GM12878 (cell line): ENCODE measurements around the gene AGTPBP1. TPM values are rescaled to one million over a fixed set of nuclear protein-coding genes. Genes with fewer than 3 reads are reported as not detected.

Experiments used
- ATAC-seq: fragments of 200-7000 bp; cut with Tn5 transposase; 3 replicates; pipeline ENCODE4 v1.9.1; 2020; ENCODE audit warnings: mild to moderate bottlenecking, moderate library complexity
- BruUV-seq: library from RNA; stranded (reverse); fragments of 400-500 nt; replicated peaks from 2 replicates; lab custom pipeline; 2021; lab: Mats Ljungman, UMichigan
- CTCF ChIA-PET: fragments of 300-600 bp; sonication (Branson Sonifier 250); formaldehyde crosslinking; extraction: SDS; loops from one replicate; lab custom pipeline; 2021; ENCODE audit warnings: inconsistent platforms; lab: Yijun Ruan, JAX
- POLR2A ChIA-PET: fragments of 350-600 bp; formaldehyde crosslinking; extraction: SDS; loops from one replicate; lab custom pipeline; 2021; ENCODE audit warnings: inconsistent platforms; lab: Charles Lee
- RAD21 ChIA-PET: fragments of 300-600 bp; sonication (Branson Sonifier 250); formaldehyde crosslinking; loops from one replicate; lab custom pipeline; 2023; ENCODE audit warnings: antibody characterized with exemption; ENCODE audit not compliant: unreplicated experiment; lab: Charles Lee
- SMC1A ChIA-PET: fragments of 300-600 bp; sonication (Branson Sonifier 250); formaldehyde crosslinking; loops from one replicate; lab custom pipeline; 2023; ENCODE audit not compliant: unreplicated experiment, uncharacterized antibody; lab: Charles Lee
- DNase-seq: peaks from one replicate; pipeline ENCODE4 v3.0.0-alpha.2; 2011; ENCODE audit warnings: low read depth, low spot score
- FAIRE-seq: peaks from 3 replicates; lab custom pipeline; 2011; peaks lifted over from hg19 to GRCh38; lab: Jason Lieb, UNC
- H2AFZ ChIP-seq: 2 replicates; pipeline ENCODE4 v1.6.0; 2011; ENCODE audit warnings: low read depth, low read length, control low read depth; ENCODE audit not compliant: control insufficient read depth
- H3K27ac ChIP-seq: 2 replicates; pipeline ENCODE4 v1.5.1; 2011; ENCODE audit warnings: control low read depth; ENCODE audit not compliant: control insufficient read depth, insufficient read depth
- H3K27me3 ChIP-seq, 2 experiments: replicated peaks in 1 of 2; 2 replicates each; pipeline versions ENCODE4 v1.6.0 to v1.6.1; 2011; ENCODE audit warnings: low read length in 1 of 2; ENCODE audit not compliant: control insufficient read depth in 2 of 2, insufficient read depth in 2 of 2
- H3K36me3 ChIP-seq, 2 experiments: 2 replicates each; pipeline ENCODE4 v1.5.1; 2011; ENCODE audit warnings: low read length in 1 of 2; ENCODE audit not compliant: control insufficient read depth in 2 of 2, insufficient read depth in 2 of 2
- H3K4me1 ChIP-seq: 2 replicates; pipeline ENCODE4 v1.6.1; 2011; ENCODE audit warnings: mild to moderate bottlenecking, low read length, moderate library complexity, mixed read lengths; ENCODE audit not compliant: control insufficient read depth, insufficient read depth
- H3K4me2 ChIP-seq: 2 replicates; pipeline ENCODE4 v1.6.0; 2011; ENCODE audit warnings: control low read depth; ENCODE audit not compliant: control insufficient read depth, insufficient read depth
- H3K4me3 ChIP-seq: fragments of 200-600 bp; sonication (generic); 2 replicates; pipeline ENCODE4 v1.5.1; 2016
- H3K79me2 ChIP-seq: 2 replicates; pipeline ENCODE4 v1.6.0; 2011; ENCODE audit warnings: low read length; ENCODE audit not compliant: control insufficient read depth, insufficient read depth
- H3K9ac ChIP-seq: 2 replicates; pipeline ENCODE4 v1.8.0; 2011; ENCODE audit warnings: low read length, control low read depth, mixed read lengths; ENCODE audit not compliant: control insufficient read depth, insufficient read depth
- H3K9me3 ChIP-seq: replicated peaks from 3 replicates; pipeline ENCODE4 v1.5.1; 2011; ENCODE audit warnings: mild to moderate bottlenecking, low read length; ENCODE audit not compliant: control insufficient read depth, insufficient read depth
- H4K20me1 ChIP-seq: 2 replicates; pipeline ENCODE4 v1.6.0; 2011; ENCODE audit not compliant: control insufficient read depth, insufficient read depth
- BCLAF1 ChIP-seq: fragments of 450-650 bp; IDR thresholded peaks from 2 replicates; pipeline ENCODE4 v1.6.1; 2017; ENCODE audit warnings: antibody characterized with exemption, mild to moderate bottlenecking, moderate library complexity
- CTCF ChIP-seq, 3 experiments: IDR thresholded peaks in 2 of 3; conservative IDR thresholded peaks in 1 of 3; 2 replicates each; pipeline ENCODE4 v1.5.1; 2011; ENCODE audit warnings: low read depth in 3 of 3, low read length in 3 of 3, mild to moderate bottlenecking in 3 of 3, control low read depth in 2 of 3, moderate library complexity in 2 of 3, inconsistent platforms in 1 of 3, mixed read lengths in 1 of 3; ENCODE audit not compliant: control insufficient read depth in 2 of 3, insufficient read depth in 1 of 3; ENCODE audit errors: extremely low read depth in 1 of 3
- EED ChIP-seq: sonication (generic); IDR thresholded peaks from 2 replicates; pipeline ENCODE4 v1.6.1; 2016; ENCODE audit warnings: antibody characterized with exemption, low read depth
- GATAD2B ChIP-seq: fragments of 450-650 bp; conservative IDR thresholded peaks from 2 replicates; pipeline ENCODE4 v1.6.1; 2017; ENCODE audit warnings: low read depth, mild to moderate bottlenecking, moderate library complexity
- LARP7 ChIP-seq: fragments of 450-650 bp; IDR thresholded peaks from 2 replicates; pipeline ENCODE4 v1.6.1; 2017; ENCODE audit warnings: mild to moderate bottlenecking
- MAX ChIP-seq: IDR thresholded peaks from 2 replicates; pipeline ENCODE4 v1.6.1; 2012; ENCODE audit warnings: low read depth, low read length, improper control_type of control experiment
- NFXL1 ChIP-seq: fragments of 450-650 bp; IDR thresholded peaks from 2 replicates; pipeline ENCODE4 v1.6.1; 2017; ENCODE audit warnings: antibody characterized with exemption, mild to moderate bottlenecking, borderline replicate concordance
- PBX3 ChIP-seq: IDR thresholded peaks from 2 replicates; pipeline ENCODE4 v1.6.1; 2011; ENCODE audit warnings: mild to moderate bottlenecking, low read depth, low read length, moderate library complexity; ENCODE audit not compliant: insufficient replicate concordance
- WGBS: methylation state at CpG from one replicate; pipeline ENCODE4 v1.1.6; 2016; ENCODE audit warnings: low lambda C conversion rate; ENCODE audit not compliant: insufficient replicate concordance, insufficient coverage; ENCODE audit errors: missing lambda C conversion rate; 5-methylcytosine and 5-hydroxymethylcytosine counted together
- in situ Hi-C: fragments of 300-500 bp; cut with MboI; formaldehyde crosslinking; loops from 9 replicates; pipeline ENCODE4 v1.14.3; 2018; ENCODE audit warnings: mixed read lengths
- intact Hi-C: fragments of 100-400 bp; cut with micrococcal nuclease; formaldehyde crosslinking; loops from one replicate; pipeline ENCODE4 v1.14.2; 2022; ENCODE audit not compliant: unreplicated experiment
- polyA plus RNA-seq, 11 experiments: library from polyadenylated mRNA; depleted of rRNA in 4 of 11; unstranded in 6 of 11; stranded (reverse) in 5 of 11; fragments of >200 nt; fragmentation: Nextera tagmentation in 4 of 11; fragmentation: Illumina TruSeq in 1 of 11; extraction: Ambion mirVana in 4 of 11; extraction: Trizol in 1 of 11; gene quantifications; 1 replicate in 1 of 11; 2 replicates in 10 of 11; pipeline versions ENCODE4 v1.2.1 to v1.2.3, GENCODE V29; 2011 to 2016; ENCODE audit warnings: inconsistent platforms in 2 of 11, missing spikeins in 2 of 11, low read depth in 1 of 11
- total RNA-seq, 4 experiments: library from RNA; depleted of rRNA in 3 of 4; stranded (reverse); fragments of >200 nt in 3 of 4; fragmentation: Illumina TruSeq in 1 of 4; extraction: Trizol in 1 of 4; gene quantifications; 2 replicates each; pipeline versions ENCODE4 v1.2.1 to v1.2.3, GENCODE V29; 2013 to 2021

Gene AGTPBP1
- total and polyA plus RNA-seq, 10 of the 15 experiments (the other 5 are each of a cell fraction or from before 2014, with no cell fraction given) = 6.1 to 35.2 (median 20.0) TPM

GRCh38 chr9:85586684-85587083 is 155.1 kb downstream of the AGTPBP1 start:
- no peak overlapping the region for H3K9ac ChIP-seq
- TF ChIP-seq BCLAF1 = no peak
- no peak for TF ChIP-seq NFXL1
- TF ChIP-seq LARP7 = no peak
- no peak for TF ChIP-seq MAX
- TF ChIP-seq EED = no peak
- TF ChIP-seq CTCF (IDR thresholded peaks at IDR 0.05 in 2 of 3, conservative IDR thresholded peaks at IDR 0.05 in 1 of 3; ENCODE audit: control insufficient read depth in 2 of 3, extremely low read depth in 1 of 3, insufficient read depth in 1 of 3, low read depth in 3 of 3, low read length in 3 of 3) = no peak
- TF ChIP-seq GATAD2B = no peak
- TF ChIP-seq PBX3 = no peak
- 82% methylated on average over 3 of the region's 3 CpGs for WGBS
- H2AFZ ChIP-seq = no peak overlapping the region
- no peaks in the 10 kb centered on the region for H3K9me3 ChIP-seq
- no TSS peak for BruUV-seq
- H3K27ac ChIP-seq = no peak overlapping the region
- ATAC-seq (no peak), DNase-seq (no peak), FAIRE-seq (no peak)
- no peaks in the 10 kb centered on the region for H3K27me3 ChIP-seq
- ChIA-PET RAD21 (no interaction called here), POLR2A (no interaction called here), SMC1A (interaction anchor here (0.6 kb wide), 1 partner anchor 17 kb away, joined by 4 read pairs; no protein-coding TSS in a partner anchor), CTCF (interaction anchor here (1.0 kb wide), 1 partner anchor 23 kb away, joined by 5 read pairs; no protein-coding TSS in a partner anchor)
- no peaks in the 10 kb centered on the region for H3K4me1 ChIP-seq
- in situ Hi-C loops (no loop called here), intact Hi-C loops (no loop called here)
- no peaks in the 10 kb centered on the region for H4K20me1 ChIP-seq
- no peak overlapping the region for H3K4me3 ChIP-seq
- no peak overlapping the region for H3K4me2 ChIP-seq
- no peaks in the 10 kb centered on the region for H3K79me2 ChIP-seq
- no peaks in the 10 kb centered on the region for H3K36me3 ChIP-seq
